Prostate gland (tissue), 2 donors: ENCODE results near the gene LOX.

Source experiments
- CTCF ChIP-seq, 4 experiments: fragments of 200-600 bp in 2 of 4; fragments of 450-650 bp in 2 of 4; sonication (generic) in 2 of 4; IDR thresholded peaks; 1 replicate in 3 of 4; 2 replicates in 1 of 4; pipeline ENCODE4 v1.5.1; 2016 to 2019; ENCODE audit warnings: antibody characterized with exemption in 4 of 4, mild to moderate bottlenecking in 2 of 4, moderate library complexity in 2 of 4
- POLR2A ChIP-seq: fragments of 450-650 bp; IDR thresholded peaks from one replicate; pipeline ENCODE4 v1.6.1; 2016; ENCODE audit warnings: antibody characterized with exemption, mild to moderate bottlenecking
- POLR2AphosphoS5 ChIP-seq: sonication (generic); formaldehyde crosslinking; IDR thresholded peaks from one replicate; pipeline ENCODE4 v1.6.1; 2017; ENCODE audit warnings: antibody characterized with exemption

GRCh38 chr5:122110987-122111386, 32.9 kb upstream of the LOX start:
- TF ChIP-seq CTCF (IDR thresholded peaks at IDR 0.05) (no peak), POLR2A (no peak), POLR2AphosphoS5 (peak; percentile 59)
